K562 (cell line): Measurements from ENCODE around the gene LRRC59. TPM values are rescaled to one million over a fixed set of nuclear protein-coding genes. Genes with fewer than 3 reads are reported as not detected.

Experiments
- ATAC-seq: fragments of 200-7000 bp; cut with Tn5 transposase; 3 replicates; pipeline ENCODE4 v1.9.1; 2020; ENCODE audit warnings: moderate library complexity
- BruUV-seq: library from RNA; stranded (reverse); fragments of 400-500 nt; replicated peaks from 2 replicates; lab custom pipeline; 2021; lab: Mats Ljungman, UMichigan
- CTCF ChIA-PET: fragments of 300-600 bp; formaldehyde crosslinking; extraction: SDS; loops from one replicate; lab custom pipeline; 2021; ENCODE audit warnings: low intra/inter-chr PET ratio; lab: Yijun Ruan, JAX
- POLR2A ChIA-PET: fragments of 300-600, 350-650 bp; sonication (Branson Sonifier 250); formaldehyde crosslinking; extraction: SDS; loops from one replicate; lab custom pipeline; 2021; ENCODE audit warnings: antibody characterized with exemption, inconsistent platforms; lab: Yijun Ruan, JAX
- DNase-seq, 4 experiments: peaks; one replicate each; pipeline versions ENCODE4 v3.0.0 to v3.0.0-alpha.2; 2011 to 2018; ENCODE audit warnings: low spot score in 3 of 4, mixed read lengths in 3 of 4; ENCODE audit errors: extremely low read depth in 1 of 4
- FAIRE-seq: peaks from 2 replicates; lab custom pipeline; 2011; peaks lifted over from hg19 to GRCh38; lab: Jason Lieb, UNC
- H2AFZ ChIP-seq: 2 replicates; pipeline ENCODE4 v1.6.0; 2011; ENCODE audit warnings: low read depth, low read length, control low read depth, inconsistent platforms
- H3K27ac ChIP-seq: fragments of 200-600 bp; 3 replicates; pipeline ENCODE4 v1.8.0; 2011; ENCODE audit warnings: low read depth, mild to moderate bottlenecking, control low read depth, inconsistent platforms, low read length, moderate library complexity, mixed read lengths; ENCODE audit errors: extremely low read depth
- H3K27me3 ChIP-seq, 2 experiments: fragments of 300-600 bp in 1 of 2; 2 replicates in 1 of 2; 3 replicates in 1 of 2; pipeline versions ENCODE4 v1.6.0 to v1.8.0; 2011; ENCODE audit warnings: inconsistent platforms in 2 of 2, low read length in 2 of 2, mild to moderate bottlenecking in 1 of 2, mixed read lengths in 1 of 2, moderate library complexity in 1 of 2; ENCODE audit not compliant: control insufficient read depth in 2 of 2, insufficient read depth in 2 of 2
- H3K36me3 ChIP-seq: fragments of 300-600 bp; 3 replicates; pipeline ENCODE4 v1.8.0; 2011; ENCODE audit warnings: mild to moderate bottlenecking, low read length, inconsistent platforms; ENCODE audit not compliant: control insufficient read depth, insufficient read depth
- H3K4me1 ChIP-seq, 2 experiments: fragments of 200-600 bp in 1 of 2; replicated peaks in 1 of 2; 2 replicates in 1 of 2; 3 replicates in 1 of 2; pipeline versions ENCODE4 v1.5.1 to v1.8.0; 2011; ENCODE audit warnings: inconsistent platforms in 2 of 2, low read length in 2 of 2, mild to moderate bottlenecking in 1 of 2, mixed read lengths in 1 of 2, moderate library complexity in 1 of 2; ENCODE audit not compliant: control insufficient read depth in 2 of 2, insufficient read depth in 2 of 2
- H3K4me2 ChIP-seq: 2 replicates; pipeline ENCODE4 v1.6.1; 2011; ENCODE audit warnings: low read length, control low read depth, inconsistent platforms, mixed read lengths; ENCODE audit not compliant: insufficient read depth
- H3K4me3 ChIP-seq: fragments of 200-600 bp; sonication (generic), shearing (Covaris generic); 2 replicates; pipeline ENCODE4 v1.5.1; 2016; ENCODE audit warnings: control low read depth, inconsistent platforms
- H3K79me2 ChIP-seq: fragments of 200-600 bp; 3 replicates; pipeline ENCODE4 v1.8.0; 2011; ENCODE audit warnings: low read length, inconsistent platforms; ENCODE audit not compliant: control insufficient read depth, insufficient read depth
- H3K9ac ChIP-seq, 2 experiments: 2 replicates each; pipeline versions ENCODE4 v1.6.0 to v1.6.1; 2011; ENCODE audit warnings: low read depth in 2 of 2, low read length in 2 of 2, control low read depth in 1 of 2, inconsistent platforms in 1 of 2, mild to moderate bottlenecking in 1 of 2, mixed read lengths in 1 of 2; ENCODE audit not compliant: insufficient read depth in 1 of 2
- H3K9me1 ChIP-seq: one replicate; pipeline ENCODE4 v1.6.0; 2011; ENCODE audit warnings: inconsistent platforms, mild to moderate bottlenecking, low read length, moderate library complexity; ENCODE audit not compliant: control insufficient read depth, insufficient read depth
- H3K9me3 ChIP-seq: replicated peaks from 2 replicates; pipeline ENCODE4 v1.5.1; 2011; ENCODE audit warnings: low read depth, low read length, inconsistent platforms; ENCODE audit not compliant: control insufficient read depth, insufficient read depth
- H4K20me1 ChIP-seq: replicated peaks from 2 replicates; pipeline ENCODE4 v1.6.1; 2011; ENCODE audit warnings: low read length, inconsistent platforms, mixed read lengths; ENCODE audit not compliant: control insufficient read depth, insufficient read depth
- ETV6 ChIP-seq, 3 experiments: fragments of 150-350 bp in 1 of 3; sonication (generic) in 1 of 3; formaldehyde crosslinking in 1 of 3; IDR thresholded peaks; 2 replicates each; pipeline versions ENCODE4 v1.6.1 to v1.8.0; 2014 to 2022; ENCODE audit warnings: borderline replicate concordance in 2 of 3, low read depth in 2 of 3, antibody characterized with exemption in 1 of 3, low read length in 1 of 3, mild to moderate bottlenecking in 1 of 3, missing genetic modification reagents in 1 of 3
- JUNB ChIP-seq: fragments of 450-650 bp; formaldehyde crosslinking; conservative IDR thresholded peaks from 2 replicates; pipeline ENCODE4 v1.4.0; 2020; ENCODE audit warnings: mild to moderate bottlenecking
- KAT2B ChIP-seq: IDR thresholded peaks from one replicate; pipeline ENCODE4 v1.6.1; 2012; ENCODE audit warnings: low read depth, mild to moderate bottlenecking, control low read depth, inconsistent platforms, low read length, moderate library complexity
- MBD2 ChIP-seq: sonication (generic); IDR thresholded peaks from 2 replicates; pipeline ENCODE4 v1.6.1; 2016; ENCODE audit warnings: low read depth, borderline replicate concordance
- MEIS2 ChIP-seq: fragments of 450-650 bp; IDR thresholded peaks from 2 replicates; pipeline ENCODE4 v1.6.1; 2014; ENCODE audit warnings: mild to moderate bottlenecking; ENCODE audit not compliant: partially characterized antibody
- ZNF583 ChIP-seq: fragments of 250-450 bp; sonication (Bioruptor Pico); IDR thresholded peaks from 2 replicates; pipeline ENCODE4 v1.4.0; 2020
- ZZZ3 ChIP-seq: fragments of 450-650 bp; IDR thresholded peaks from 2 replicates; pipeline ENCODE4 v1.6.1; 2016; ENCODE audit warnings: antibody characterized with exemption, mild to moderate bottlenecking, moderate library complexity
- WGBS: fragments of 100-300 bp; shearing (Covaris generic); methylation state at CpG from one replicate; pipeline ENCODE4 v1.1.6; 2016; ENCODE audit warnings: low coverage, mixed read lengths; ENCODE audit not compliant: insufficient coverage; ENCODE audit errors: missing lambda C conversion rate; 5-methylcytosine and 5-hydroxymethylcytosine counted together
- in situ Hi-C: fragments of 300-500 bp; cut with MboI; formaldehyde crosslinking; loops from 4 replicates; pipeline ENCODE4 v1.15.0; 2018; ENCODE audit warnings: inconsistent platforms, mixed read lengths
- intact Hi-C: fragments of 100-400 bp; cut with micrococcal nuclease; formaldehyde crosslinking; loops from 2 replicates; pipeline ENCODE4 v1.14.2; 2022
- polyA plus RNA-seq, 8 experiments: library from polyadenylated mRNA; depleted of rRNA in 4 of 8; stranded (reverse) in 5 of 8; unstranded in 3 of 8; fragments of >200 nt; fragmentation: Nextera tagmentation in 2 of 8; fragmentation: Illumina TruSeq in 1 of 8; extraction: Ambion mirVana in 2 of 8; extraction: Trizol in 1 of 8; gene quantifications; 2 replicates each; pipeline versions ENCODE4 v1.2.1 to v1.2.3, GENCODE V29; 2011 to 2014; ENCODE audit warnings: inconsistent platforms in 1 of 8, missing spikeins in 1 of 8
- total RNA-seq, 7 experiments: library from RNA; depleted of rRNA in 6 of 7; stranded (reverse); fragments of >200 nt in 6 of 7; fragmentation: Illumina TruSeq in 2 of 7; extraction: Trizol in 2 of 7; gene quantifications; 2 replicates each; pipeline versions ENCODE4 v1.2.1 to v1.2.3, GENCODE V29; 2011 to 2021; ENCODE audit warnings: low replicate concordance in 1 of 7
- TF ChIP-seq, protein P1 (sequence below): fragments of 200-400 bp; formaldehyde crosslinking; IDR thresholded peaks from 2 replicates; pipeline ENCODE4 v1.6.1; 2017; ENCODE audit warnings: mild to moderate bottlenecking, low read depth, low read length, moderate library complexity
- TF ChIP-seq, protein P2 (sequence below): fragments of 450-650 bp; IDR thresholded peaks from 2 replicates; pipeline ENCODE4 v1.6.1; 2016

Gene LRRC59
- total and polyA plus RNA-seq, 9 of the 15 experiments (the other 6 are each of a cell fraction or from before 2014, with no cell fraction given): 27.8 to 244 (median 154) TPM

DNA sequence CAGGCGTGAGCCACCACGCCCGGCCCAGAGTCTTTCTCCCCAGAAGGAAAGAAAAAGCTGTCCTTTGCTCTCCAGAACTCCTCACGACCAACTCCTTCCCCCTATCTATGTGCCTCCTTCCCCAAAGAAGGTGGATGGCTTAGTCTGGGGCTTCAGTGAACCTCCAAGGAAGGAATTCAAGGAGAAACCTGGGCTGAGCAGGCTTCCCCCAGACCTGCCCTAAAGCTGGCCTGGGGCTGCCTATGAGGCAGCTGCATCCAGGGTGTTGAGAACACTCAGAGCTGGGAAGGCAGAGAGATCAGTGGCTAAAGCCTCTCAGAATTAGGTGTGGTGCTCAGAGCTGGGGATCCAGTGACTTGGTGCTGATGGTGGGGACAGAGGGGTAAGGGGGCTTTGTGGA is 32.5 kb upstream of the LRRC59 start:
- FAIRE-seq (no peak), DNase-seq (no peak), ATAC-seq (no peak)
- ChIA-PET CTCF (no interaction called here), POLR2A (interaction anchor here (0.6 to 1.7 kb wide), 4 partner anchors 9 to 131 kb away, joined by 3 to 5 read pairs (median 4); partner anchors contain the start of gene CACNA1G)
- in situ Hi-C loops (no loop called here), intact Hi-C loops (no loop called here)
- Histone ChIP-seq H4K20me1 (no peaks in the 10 kb centered on the region), H3K9me1 (no peaks in the 10 kb centered on the region), H2AFZ (no peak overlapping the region), H3K9ac (peak overlapping the region in 1 of 2 experiments; percentile 70; a peak in 1 of 4 replicates), H3K79me2 (no peaks in the 10 kb centered on the region), H3K27ac (no peak overlapping the region), H3K9me3 (no peaks in the 10 kb centered on the region), H3K36me3 (no peaks in the 10 kb centered on the region), H3K4me1 (peaks cover 22 to 23% of the 10 kb centered on the region in 2 experiments), H3K4me2 (no peak overlapping the region), H3K27me3 (no peaks in the 10 kb centered on the region), H3K4me3 (no peak overlapping the region)
- 72% methylated on average over 3 of the region's 4 CpGs for WGBS
- no peak for TF ChIP-seq ETV6 (IDR thresholded peaks at IDR 0.05; ENCODE audit: borderline replicate concordance in 1 of 2, low read depth in 2 of 2, low read length in 1 of 2)
- TF ChIP-seq ETV6 (CRISPR knock-in tag; IDR thresholded peaks at IDR 0.05; ENCODE audit: borderline replicate concordance): no peak
- no peak for TF ChIP-seq ZNF583 (CRISPR knock-in tag)
- no peak for TF ChIP-seq ZZZ3
- TF ChIP-seq KAT2B: no peak
- BruUV-seq: no TSS peak

DNA sequence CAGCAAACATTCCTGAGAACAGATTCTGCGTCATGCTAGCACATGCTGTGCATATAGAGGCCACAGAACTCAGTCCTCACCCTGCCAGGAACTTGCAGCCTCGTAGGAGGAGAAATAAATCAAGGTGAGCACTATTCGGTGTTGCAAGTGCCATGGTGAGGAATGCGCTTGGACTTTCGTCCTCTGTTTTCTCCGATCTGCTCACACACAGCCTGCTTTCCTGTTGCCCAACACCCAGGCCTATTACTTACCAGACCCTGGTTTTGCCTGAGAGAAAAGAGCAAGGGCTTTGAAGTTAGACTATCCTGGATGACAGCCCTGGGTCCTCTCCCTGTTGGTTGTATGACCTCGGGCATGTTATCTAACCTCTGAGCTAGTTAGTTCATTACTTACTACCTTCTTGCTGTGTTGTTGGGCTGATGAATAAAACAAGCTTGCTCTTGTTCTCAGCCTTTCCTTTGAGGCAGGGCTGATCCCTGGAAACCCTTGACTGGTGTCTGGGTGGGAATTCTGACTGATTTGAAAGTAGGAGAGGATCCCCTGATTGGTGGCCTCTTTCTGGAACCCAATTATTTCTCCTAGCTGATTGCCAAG is 31.6 kb upstream of the LRRC59 start:
- POLR2A ChIA-PET: interaction anchor here (0.6 to 0.7 kb wide), 2 partner anchors 38 to 45 kb away, joined by 3 read pairs; no protein-coding TSS in a partner anchor
- TF ChIP-seq, protein P1, sequence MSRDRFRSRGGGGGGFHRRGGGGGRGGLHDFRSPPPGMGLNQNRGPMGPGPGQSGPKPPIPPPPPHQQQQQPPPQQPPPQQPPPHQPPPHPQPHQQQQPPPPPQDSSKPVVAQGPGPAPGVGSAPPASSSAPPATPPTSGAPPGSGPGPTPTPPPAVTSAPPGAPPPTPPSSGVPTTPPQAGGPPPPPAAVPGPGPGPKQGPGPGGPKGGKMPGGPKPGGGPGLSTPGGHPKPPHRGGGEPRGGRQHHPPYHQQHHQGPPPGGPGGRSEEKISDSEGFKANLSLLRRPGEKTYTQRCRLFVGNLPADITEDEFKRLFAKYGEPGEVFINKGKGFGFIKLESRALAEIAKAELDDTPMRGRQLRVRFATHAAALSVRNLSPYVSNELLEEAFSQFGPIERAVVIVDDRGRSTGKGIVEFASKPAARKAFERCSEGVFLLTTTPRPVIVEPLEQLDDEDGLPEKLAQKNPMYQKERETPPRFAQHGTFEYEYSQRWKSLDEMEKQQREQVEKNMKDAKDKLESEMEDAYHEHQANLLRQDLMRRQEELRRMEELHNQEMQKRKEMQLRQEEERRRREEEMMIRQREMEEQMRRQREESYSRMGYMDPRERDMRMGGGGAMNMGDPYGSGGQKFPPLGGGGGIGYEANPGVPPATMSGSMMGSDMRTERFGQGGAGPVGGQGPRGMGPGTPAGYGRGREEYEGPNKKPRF: no peak
- TF ChIP-seq, protein P2, sequence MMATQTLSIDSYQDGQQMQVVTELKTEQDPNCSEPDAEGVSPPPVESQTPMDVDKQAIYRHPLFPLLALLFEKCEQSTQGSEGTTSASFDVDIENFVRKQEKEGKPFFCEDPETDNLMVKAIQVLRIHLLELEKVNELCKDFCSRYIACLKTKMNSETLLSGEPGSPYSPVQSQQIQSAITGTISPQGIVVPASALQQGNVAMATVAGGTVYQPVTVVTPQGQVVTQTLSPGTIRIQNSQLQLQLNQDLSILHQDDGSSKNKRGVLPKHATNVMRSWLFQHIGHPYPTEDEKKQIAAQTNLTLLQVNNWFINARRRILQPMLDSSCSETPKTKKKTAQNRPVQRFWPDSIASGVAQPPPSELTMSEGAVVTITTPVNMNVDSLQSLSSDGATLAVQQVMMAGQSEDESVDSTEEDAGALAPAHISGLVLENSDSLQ: no peak
- no peak for TF ChIP-seq JUNB
- no peak for TF ChIP-seq MEIS2
- TF ChIP-seq MBD2: no peak

More for the DNA sequence above, 31.6 kb upstream of the LRRC59 start:
- Histone ChIP-seq H3K79me2 (no peaks in the 10 kb centered on the region), H3K9ac (0 out of 4 replicates have a peak overlapping the region, but pooled peaks of 1 of the 2 experiments have one; percentile 31), H4K20me1 (no peaks in the 10 kb centered on the region), H3K9me3 (no peaks in the 10 kb centered on the region), H3K27ac (no peak overlapping the region), H3K9me1 (no peaks in the 10 kb centered on the region), H3K4me1 (peaks cover 26 to 28% of the 10 kb centered on the region in 2 experiments), H3K27me3 (no peaks in the 10 kb centered on the region), H3K4me3 (no peak overlapping the region), H3K36me3 (no peaks in the 10 kb centered on the region), H3K4me2 (no peak overlapping the region), H2AFZ (no peak overlapping the region)
- 56% methylated on average over 7 of the region's 7 CpGs for WGBS
- DNase-seq (no peak), FAIRE-seq (no peak), ATAC-seq (no peak)
- CTCF ChIA-PET: no interaction called here
- no TSS peak for BruUV-seq
- intact Hi-C loops (no loop called here), in situ Hi-C loops (no loop called here)
